ENCODE data around the gene FBXL7.

DNA sequence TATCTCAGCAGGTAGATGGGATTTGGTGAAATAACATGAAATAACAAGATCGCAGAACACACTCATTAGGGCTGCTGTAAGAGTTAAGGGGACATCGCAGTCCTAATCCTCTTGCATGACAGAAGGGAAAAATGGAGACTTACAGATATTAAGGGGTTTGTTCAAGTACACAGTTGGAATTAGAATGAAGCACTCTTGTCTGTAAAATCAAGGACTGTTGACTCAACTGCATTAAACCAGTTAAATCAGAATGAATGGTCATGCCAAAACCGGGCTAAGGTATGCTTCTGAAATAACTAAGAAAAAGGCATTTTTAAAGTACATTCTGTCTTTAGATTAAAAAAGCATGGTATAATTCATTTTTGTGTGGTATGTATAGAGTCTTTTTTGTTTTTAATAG lies 95.9 kb downstream of the FBXL7 start:
- TF ChIP-seq, protein P1, sequence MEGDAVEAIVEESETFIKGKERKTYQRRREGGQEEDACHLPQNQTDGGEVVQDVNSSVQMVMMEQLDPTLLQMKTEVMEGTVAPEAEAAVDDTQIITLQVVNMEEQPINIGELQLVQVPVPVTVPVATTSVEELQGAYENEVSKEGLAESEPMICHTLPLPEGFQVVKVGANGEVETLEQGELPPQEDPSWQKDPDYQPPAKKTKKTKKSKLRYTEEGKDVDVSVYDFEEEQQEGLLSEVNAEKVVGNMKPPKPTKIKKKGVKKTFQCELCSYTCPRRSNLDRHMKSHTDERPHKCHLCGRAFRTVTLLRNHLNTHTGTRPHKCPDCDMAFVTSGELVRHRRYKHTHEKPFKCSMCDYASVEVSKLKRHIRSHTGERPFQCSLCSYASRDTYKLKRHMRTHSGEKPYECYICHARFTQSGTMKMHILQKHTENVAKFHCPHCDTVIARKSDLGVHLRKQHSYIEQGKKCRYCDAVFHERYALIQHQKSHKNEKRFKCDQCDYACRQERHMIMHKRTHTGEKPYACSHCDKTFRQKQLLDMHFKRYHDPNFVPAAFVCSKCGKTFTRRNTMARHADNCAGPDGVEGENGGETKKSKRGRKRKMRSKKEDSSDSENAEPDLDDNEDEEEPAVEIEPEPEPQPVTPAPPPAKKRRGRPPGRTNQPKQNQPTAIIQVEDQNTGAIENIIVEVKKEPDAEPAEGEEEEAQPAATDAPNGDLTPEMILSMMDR (IDR thresholded peaks at IDR 0.05): no peak
- TF ChIP-seq POLR2A (IDR thresholded peaks at IDR 0.05) (no peak), POLR2AphosphoS5 (IDR thresholded peaks at IDR 0.05) (no peak)

All from suprapubic skin (tissue), 4 donors.